ENCODE data around the gene GFI1B.

The GFI1B gene

DNA sequence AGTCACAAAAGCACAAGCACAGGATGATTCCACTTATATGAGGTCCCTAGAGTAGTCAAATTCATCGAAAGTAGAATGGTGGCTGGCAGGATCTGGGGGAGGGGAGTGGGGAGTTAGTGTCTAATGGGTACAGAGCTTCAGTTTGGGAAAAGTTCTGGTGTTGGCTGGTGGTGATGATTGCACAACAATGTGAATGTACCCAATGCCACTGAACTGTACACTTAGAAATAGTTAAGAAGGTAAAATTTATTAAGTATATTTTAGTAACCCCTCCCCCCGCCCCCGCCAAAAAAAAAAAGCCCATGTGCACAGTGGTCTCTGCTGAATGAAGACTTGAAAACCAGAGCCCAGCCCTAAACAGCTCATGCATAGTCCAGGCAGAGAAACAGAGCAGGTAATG, 27.5 kb downstream of the GFI1B start:
- peak overlapping the region in 10 of 11 experiments; percentile 75 to 99 (median 96); a peak in 12 of 22 replicates for H3K4me2 ChIP-seq
- no peak overlapping the region for H3K4me3 ChIP-seq
- H3K9ac ChIP-seq = no peak overlapping the region
- H3K36me3 ChIP-seq = no peaks in the 10 kb centered on the region
- H3K4me1 ChIP-seq = peaks cover 43 to 59% (median 46%) of the 10 kb centered on the region in 10 experiments
- H4K20me1 ChIP-seq = peaks cover 0 to 10% (median 0%) of the 10 kb centered on the region in 11 experiments; a peak in 2 of 22 replicates
- H3K27ac ChIP-seq = no peak overlapping the region
- peak in 1 of 11 experiments; percentile 34; a peak in 1 of 22 replicates for TF ChIP-seq Cebpa-rat (IDR thresholded peaks at IDR 0.05)
- H3K9me3 ChIP-seq (replicated peaks in 1 of 11) = peaks cover 0 to 16% (median 13%) of the 10 kb centered on the region in 11 experiments; a peak in 16 of 22 replicates
- H3K27me3 ChIP-seq = no peaks in the 10 kb centered on the region

DNA sequence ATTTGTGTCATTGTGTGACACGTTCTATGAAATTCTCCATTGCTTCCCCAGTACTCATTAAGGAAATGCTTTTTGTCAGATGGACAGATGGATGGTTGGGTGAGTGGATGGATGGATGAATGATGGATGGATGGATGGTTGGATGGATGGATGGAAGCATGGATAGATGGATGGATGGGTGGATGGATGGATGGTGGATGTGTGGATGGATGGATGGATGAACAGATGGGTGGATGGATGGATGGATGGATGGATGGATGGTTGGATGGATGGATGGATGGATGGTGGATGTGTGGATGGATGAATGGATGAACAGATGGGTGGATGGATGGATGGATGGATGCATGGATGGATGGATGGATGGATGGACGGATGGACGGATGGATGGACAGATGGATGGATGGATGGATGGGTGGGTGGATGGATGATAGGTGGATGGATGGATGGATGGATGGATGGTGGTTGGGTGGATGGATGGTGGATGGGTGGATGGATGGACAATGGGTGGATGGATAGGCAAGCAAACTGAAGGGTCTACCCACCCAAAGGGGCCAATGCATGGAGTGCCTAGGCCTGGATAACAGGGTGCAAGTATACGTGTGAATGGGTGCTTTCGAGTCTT, 28.3 kb downstream of the GFI1B start:
- H3K4me2 ChIP-seq = no peak overlapping the region
- H3K27ac ChIP-seq = no peak overlapping the region
- no peak overlapping the region for H3K4me3 ChIP-seq
- TF ChIP-seq Cebpa-rat (IDR thresholded peaks at IDR 0.05) = no peak
- no peaks in the 10 kb centered on the region for H3K36me3 ChIP-seq
- no peaks in the 10 kb centered on the region for H3K27me3 ChIP-seq
- peaks cover 0 to 19% (median 16%) of the 10 kb centered on the region in 11 experiments; a peak in 16 of 22 replicates for H3K9me3 ChIP-seq (replicated peaks in 1 of 11)
- H3K4me1 ChIP-seq = peaks cover 40 to 55% (median 43%) of the 10 kb centered on the region in 10 experiments
- no peak overlapping the region for H3K9ac ChIP-seq
- H4K20me1 ChIP-seq = peaks cover 0 to 10% (median 0%) of the 10 kb centered on the region in 11 experiments; a peak in 2 of 22 replicates

DNA sequence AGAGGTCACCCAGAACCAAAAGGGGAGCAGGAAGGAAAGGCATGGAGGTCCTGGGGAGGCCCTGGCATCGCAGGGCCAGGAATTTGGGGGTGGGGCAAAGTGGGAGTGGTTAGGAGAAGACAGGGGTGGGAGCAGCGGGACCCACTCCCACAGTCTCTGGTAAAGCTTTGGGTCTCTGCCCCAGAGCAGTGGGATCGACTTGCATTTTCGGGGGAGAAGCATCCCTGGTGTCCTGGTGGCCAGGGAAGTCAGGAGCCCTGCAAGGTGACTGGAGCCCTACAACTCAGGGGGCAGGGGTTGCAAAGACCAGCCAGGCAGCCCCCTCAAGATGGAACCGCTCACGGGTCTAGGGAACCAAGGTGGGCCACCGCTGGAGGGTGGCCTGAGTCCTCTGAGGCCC, 29.9 kb downstream of the GFI1B start:
- Histone ChIP-seq H4K20me1 (peaks cover 0 to 7% (median 0%) of the 10 kb centered on the region in 11 experiments; a peak in 2 of 22 replicates), H3K4me1 (peaks cover 24 to 39% (median 29%) of the 10 kb centered on the region in 10 experiments), H3K4me2 (peak overlapping the region in 4 of 11 experiments; percentile 4 to 53 (median 26); a peak in 4 of 22 replicates), H3K27me3 (no peaks in the 10 kb centered on the region), H3K4me3 (no peak overlapping the region), H3K9ac (no peak overlapping the region), H3K9me3 (replicated peaks in 1 of 11) (peaks cover 0 to 20% (median 16%) of the 10 kb centered on the region in 11 experiments; a peak in 18 of 22 replicates), H3K36me3 (no peaks in the 10 kb centered on the region), H3K27ac (peak overlapping the region in 1 of 11 experiments; percentile 11; a peak in 1 of 22 replicates)
- no peak for TF ChIP-seq Cebpa-rat (IDR thresholded peaks at IDR 0.05)

DNA sequence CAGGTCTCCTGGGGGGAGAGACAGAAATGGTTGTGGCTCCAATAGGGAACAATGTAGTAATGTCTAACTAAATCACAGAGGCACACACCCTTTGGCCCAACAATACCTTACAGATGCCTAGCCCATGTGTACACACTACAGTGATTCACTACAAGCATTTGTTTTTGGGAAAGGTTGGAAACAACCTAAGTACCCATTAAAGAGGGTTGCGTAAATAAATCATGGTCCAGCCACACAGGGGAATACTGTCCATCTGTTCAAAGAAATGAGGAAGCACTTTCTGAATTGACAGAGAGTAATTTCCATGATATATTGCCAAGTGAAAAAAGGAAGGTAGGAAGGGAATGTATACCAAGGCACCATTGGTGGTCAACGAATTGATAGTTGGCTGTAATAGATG, 30.3 kb downstream of the GFI1B start:
- H3K27me3 ChIP-seq = no peaks in the 10 kb centered on the region
- peak overlapping the region in 1 of 11 experiments; percentile 11; a peak in 1 of 22 replicates for H3K27ac ChIP-seq
- H3K4me2 ChIP-seq = peak overlapping the region in 4 of 11 experiments; percentile 4 to 53 (median 26); a peak in 4 of 22 replicates
- no peaks in the 10 kb centered on the region for H3K36me3 ChIP-seq
- H4K20me1 ChIP-seq = peaks cover 0 to 3% (median 0%) of the 10 kb centered on the region in 11 experiments; a peak in 2 of 22 replicates
- TF ChIP-seq Cebpa-rat (IDR thresholded peaks at IDR 0.05) = no peak
- H3K9me3 ChIP-seq (replicated peaks in 1 of 11) = peaks cover 0 to 24% (median 17%) of the 10 kb centered on the region in 11 experiments; a peak in 20 of 22 replicates
- no peak overlapping the region for H3K4me3 ChIP-seq
- H3K4me1 ChIP-seq = peaks cover 20 to 35% (median 25%) of the 10 kb centered on the region in 10 experiments
- no peak overlapping the region for H3K9ac ChIP-seq

DNA sequence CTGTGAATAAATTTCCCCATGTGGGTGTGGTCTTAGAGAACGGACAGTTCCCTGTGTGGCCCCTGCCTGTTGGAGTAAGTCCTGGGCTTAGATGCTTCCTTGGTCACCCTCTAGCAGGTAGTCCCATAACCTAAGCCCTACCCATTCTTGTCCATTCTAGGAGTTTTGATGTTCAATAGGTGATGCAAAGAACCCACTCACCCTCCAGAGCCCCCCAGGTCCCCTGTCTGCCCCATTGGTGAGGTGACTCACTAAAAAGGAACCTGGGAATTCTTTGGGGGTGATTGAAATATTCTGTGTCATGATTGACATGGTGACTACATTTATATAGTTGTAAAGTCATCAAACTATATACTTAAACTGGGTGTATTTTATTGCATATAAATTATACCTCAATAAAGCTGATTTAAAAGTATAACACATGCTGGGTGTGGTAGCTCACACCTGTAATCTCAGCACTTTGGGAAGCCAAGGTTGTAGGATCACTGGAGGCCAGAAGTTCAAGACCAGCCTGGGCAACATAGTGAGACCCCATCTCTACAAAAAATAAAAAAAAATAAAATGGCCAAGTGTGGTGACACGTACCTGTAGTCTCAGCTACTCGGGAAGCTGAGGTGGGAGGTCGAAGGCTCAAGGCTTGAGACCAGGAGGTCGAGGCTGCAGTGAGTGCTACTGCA, 31.6 kb downstream of the GFI1B start:
- no peaks in the 10 kb centered on the region for H4K20me1 ChIP-seq
- no peak for TF ChIP-seq Cebpa-rat (IDR thresholded peaks at IDR 0.05)
- H3K4me1 ChIP-seq = peaks cover 8 to 23% (median 13%) of the 10 kb centered on the region in 10 experiments
- H3K36me3 ChIP-seq = no peaks in the 10 kb centered on the region
- no peak overlapping the region for H3K27ac ChIP-seq
- no peak overlapping the region for H3K9ac ChIP-seq
- H3K4me2 ChIP-seq = no peak overlapping the region
- no peak overlapping the region for H3K4me3 ChIP-seq
- H3K27me3 ChIP-seq = no peaks in the 10 kb centered on the region
- H3K9me3 ChIP-seq (replicated peaks in 1 of 11) = peaks cover 0 to 37% (median 29%) of the 10 kb centered on the region in 11 experiments; a peak in 21 of 22 replicates

DNA sequence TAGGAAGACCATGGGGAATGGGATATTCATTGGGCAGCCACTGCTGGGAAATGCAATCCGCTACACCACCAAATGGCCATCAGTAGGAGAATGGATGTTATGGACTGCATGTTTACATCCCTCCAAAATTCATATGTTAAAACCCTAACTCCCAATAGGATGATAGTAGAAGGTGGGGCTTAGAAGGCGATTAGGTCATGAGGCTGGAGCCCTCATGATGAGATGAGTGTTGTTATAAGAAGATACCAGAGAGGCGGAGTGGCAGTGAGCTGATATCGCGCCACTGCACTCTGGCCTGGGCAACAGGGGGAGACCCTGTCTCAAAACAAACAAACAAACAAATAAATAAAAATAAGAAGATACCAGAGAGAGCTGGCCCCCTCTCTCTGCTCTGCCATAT, 36.2 kb downstream of the GFI1B start:
- Histone ChIP-seq H3K9me3 (replicated peaks in 1 of 11) (peaks cover 27 to 74% (median 58%) of the 10 kb centered on the region in 11 experiments), H3K4me3 (no peak overlapping the region), H3K4me1 (no peaks in the 10 kb centered on the region), H3K9ac (no peak overlapping the region), H3K27me3 (no peaks in the 10 kb centered on the region), H3K36me3 (no peaks in the 10 kb centered on the region), H3K27ac (no peak overlapping the region), H4K20me1 (no peaks in the 10 kb centered on the region), H3K4me2 (no peak overlapping the region)
- TF ChIP-seq Cebpa-rat (IDR thresholded peaks at IDR 0.05) = no peak

DNA sequence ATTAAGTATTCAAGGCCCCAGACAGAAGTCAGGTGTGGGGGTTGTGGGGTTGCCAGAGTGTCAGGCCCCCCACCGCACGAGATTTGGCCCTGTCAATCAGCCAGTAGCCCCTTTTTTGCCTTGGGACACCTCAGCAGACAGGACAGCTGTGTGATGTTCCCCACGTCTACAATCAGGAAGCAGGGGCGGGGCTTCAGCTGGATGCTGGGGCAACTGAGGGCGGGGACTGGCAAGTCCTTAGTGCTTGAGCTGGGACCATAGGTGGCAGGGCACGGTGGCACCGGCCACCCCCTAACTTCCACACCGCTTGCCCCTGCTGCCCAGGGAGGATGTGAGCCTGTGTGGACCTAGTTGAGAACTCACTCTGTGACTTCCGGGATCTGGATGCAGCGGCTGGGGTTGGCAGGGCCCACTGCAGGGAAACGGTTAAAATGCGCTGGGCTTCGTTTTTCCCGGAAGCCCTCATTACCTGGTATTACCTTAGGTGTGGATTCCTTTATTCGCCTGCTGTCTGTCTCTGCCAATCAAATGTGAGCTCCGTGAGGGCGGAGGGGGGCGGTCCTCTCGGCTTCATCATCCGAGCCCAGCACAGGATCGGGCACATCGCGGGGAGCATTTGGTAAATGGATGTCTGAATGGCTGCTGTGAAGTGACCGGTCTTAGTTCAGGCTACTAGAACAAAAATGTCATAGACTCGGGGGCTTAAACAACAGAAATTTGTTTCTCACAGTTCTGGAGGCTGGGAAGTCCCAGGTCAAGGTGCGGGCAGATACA, 44.8 kb downstream of the GFI1B start:
- peaks cover under 1 to 7% (median 3%) of the 10 kb centered on the region in 11 experiments; a peak in 17 of 22 replicates for H3K9me3 ChIP-seq (replicated peaks in 1 of 11)
- H3K4me2 ChIP-seq = peak overlapping the region; percentile 33 to 63 (median 56); a peak in 21 of 22 replicates
- H3K36me3 ChIP-seq = no peaks in the 10 kb centered on the region
- peaks cover 10 to 22% (median 15%) of the 10 kb centered on the region in 10 experiments for H3K4me1 ChIP-seq
- no peaks in the 10 kb centered on the region for H3K27me3 ChIP-seq
- no peak overlapping the region for H3K4me3 ChIP-seq
- peak overlapping the region in 6 of 11 experiments; percentile 15 to 56 (median 30); a peak in 7 of 22 replicates for H3K9ac ChIP-seq
- peak overlapping the region in 2 of 11 experiments; percentile 31 to 58; a peak in 2 of 22 replicates for H3K27ac ChIP-seq
- TF ChIP-seq Cebpa-rat (IDR thresholded peaks at IDR 0.05) = no peak
- H4K20me1 ChIP-seq = no peaks in the 10 kb centered on the region

DNA sequence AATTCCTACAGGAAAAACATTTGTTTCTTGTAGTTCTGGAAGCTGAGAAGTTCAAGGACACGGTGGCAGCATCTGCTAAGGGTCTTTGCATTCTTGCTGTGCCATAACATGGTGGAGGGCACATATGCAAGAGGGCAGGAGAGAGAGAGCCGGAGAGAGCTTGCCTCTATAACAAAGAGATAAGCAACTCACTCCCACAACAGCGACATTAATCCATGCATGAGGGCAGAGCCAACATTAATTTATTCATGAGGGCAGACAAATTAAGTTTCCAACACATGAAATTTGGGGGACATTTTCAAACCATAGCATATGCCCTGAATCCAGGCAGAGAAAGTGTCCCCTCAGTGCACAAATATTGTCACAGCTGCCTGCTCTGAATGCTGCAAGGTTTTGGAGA, 47.9 kb downstream of the GFI1B start:
- no peak overlapping the region for H3K27ac ChIP-seq
- peaks cover 0 to 1% (median 0%) of the 10 kb centered on the region in 11 experiments; a peak in 2 of 22 replicates for H4K20me1 ChIP-seq
- no peak overlapping the region for H3K4me3 ChIP-seq
- H3K36me3 ChIP-seq = peaks cover 0 to 1% (median 0%) of the 10 kb centered on the region in 11 experiments; a peak in 1 of 22 replicates
- H3K9ac ChIP-seq = no peak overlapping the region
- peaks cover 21 to 34% (median 28%) of the 10 kb centered on the region in 10 experiments for H3K4me1 ChIP-seq
- no peak for TF ChIP-seq Cebpa-rat (IDR thresholded peaks at IDR 0.05)
- no peak overlapping the region for H3K4me2 ChIP-seq
- peaks cover 0 to 5% (median 3%) of the 10 kb centered on the region in 11 experiments; a peak in 12 of 22 replicates for H3K9me3 ChIP-seq (replicated peaks in 1 of 11)
- H3K27me3 ChIP-seq = no peaks in the 10 kb centered on the region

Measured in BLaER1 treated with 17β-estradiol and CSF1 and Interleukin-3, amounts not matched to agents 10 nM and 100 nM (cell line).